Measurements from ENCODE around the gene PSMG3. TPM values are rescaled to one million over a fixed set of nuclear protein-coding genes. Genes with fewer than 3 reads are reported as not detected.
"Not testable (repeated sequence)": the region's sequence is repeated elsewhere in the genome, so short reads cannot be mapped to it uniquely, and the experiment has no call there.

Gene PSMG3
- total RNA-seq, 2 donors from 2014 or later, result 22.8 to 23.6 TPM

GRCh38 chr7:1583241-1583930 lies 13.6 kb upstream of the PSMG3 start:
- H3K9me3 ChIP-seq (ENCODE audit: control insufficient read depth, low read length, poor library complexity, severe bottlenecking); DNase-seq; H3K4me3 Mint-ChIP-seq; ATAC-seq; H3K27me3 Mint-ChIP-seq; H3K36me3 Mint-ChIP-seq (ENCODE audit: low read depth); H3K27ac Mint-ChIP-seq: not testable (repeated sequence)
- peaks cover 11% of the 10 kb centered on the region for H3K4me1 Mint-ChIP-seq

- no peak for ATAC-seq
- Mint-ChIP-seq H3K4me3 (no peak overlapping the region), H3K4me1 (peaks cover 11% of the 10 kb centered on the region), H3K27me3 (no peaks in the 10 kb centered on the region), H3K36me3 (ENCODE audit: low read depth) (peaks cover 5% of the 10 kb centered on the region), H3K27ac (peak overlapping the region; percentile 54)
- H3K9me3 ChIP-seq (ENCODE audit: control insufficient read depth, low read length, poor library complexity, severe bottlenecking), result no peaks in the 10 kb centered on the region
- no peak for DNase-seq
Observed at GRCh38 chr7:1580422-1581030, 10.7 kb upstream of the PSMG3 start.

- H3K27me3 Mint-ChIP-seq, result no peaks in the 10 kb centered on the region
- H3K36me3 Mint-ChIP-seq (ENCODE audit: low read depth), result peaks cover 5% of the 10 kb centered on the region
- peak; percentile 55 to 60 (median 56) for DNase-seq
- peaks cover 11% of the 10 kb centered on the region for H3K4me1 Mint-ChIP-seq
- H3K4me3 Mint-ChIP-seq, result peak overlapping the region; percentile 36
- peak overlapping the region; percentile 54 for H3K27ac Mint-ChIP-seq
- H3K9me3 ChIP-seq (ENCODE audit: control insufficient read depth, low read length, poor library complexity, severe bottlenecking), result no peaks in the 10 kb centered on the region
- peak; percentile 99 for ATAC-seq
Observed at GRCh38 chr7:1579481-1580421, 9.9 kb upstream of the PSMG3 start.

GRCh38 chr7:1578513-1578912 lies 8.7 kb upstream of the PSMG3 start:
- ATAC-seq, result no peak
- Mint-ChIP-seq H3K4me1 (peaks cover 11% of the 10 kb centered on the region), H3K27me3 (no peaks in the 10 kb centered on the region)

GRCh38 chr7:1576521-1577253 lies 6.9 kb upstream of the PSMG3 start:
- Mint-ChIP-seq H3K27ac (no peak overlapping the region), H3K4me1 (peaks cover 15% of the 10 kb centered on the region)
- no peak for ATAC-seq

More at GRCh38 chr7:1578513-1578912, 8.7 kb upstream of the PSMG3 start:
- H3K4me3 Mint-ChIP-seq, result no peak overlapping the region
- no peak overlapping the region for H3K27ac Mint-ChIP-seq
- no peak for DNase-seq
- peaks cover 5% of the 10 kb centered on the region for H3K36me3 Mint-ChIP-seq (ENCODE audit: low read depth)
- no peaks in the 10 kb centered on the region for H3K9me3 ChIP-seq (ENCODE audit: control insufficient read depth, low read length, poor library complexity, severe bottlenecking)

GRCh38 chr7:1575809-1576208 lies 6.0 kb upstream of the PSMG3 start:
- peaks cover 20% of the 10 kb centered on the region for H3K4me1 Mint-ChIP-seq
- no peaks in the 10 kb centered on the region for H3K9me3 ChIP-seq (ENCODE audit: control insufficient read depth, low read length, poor library complexity, severe bottlenecking)
- ATAC-seq, result no peak
- H3K27me3 Mint-ChIP-seq, result no peaks in the 10 kb centered on the region
- no peak overlapping the region for H3K4me3 Mint-ChIP-seq
- no peak for DNase-seq
- peak overlapping the region; percentile 2 for H3K27ac Mint-ChIP-seq
- H3K36me3 Mint-ChIP-seq (ENCODE audit: low read depth), result peaks cover 5% of the 10 kb centered on the region

More at GRCh38 chr7:1576521-1577253, 6.9 kb upstream of the PSMG3 start:
- peaks cover 5% of the 10 kb centered on the region for H3K36me3 Mint-ChIP-seq (ENCODE audit: low read depth)
- H3K4me3 Mint-ChIP-seq, result no peak overlapping the region
- no peaks in the 10 kb centered on the region for H3K27me3 Mint-ChIP-seq
- H3K9me3 ChIP-seq (ENCODE audit: control insufficient read depth, low read length, poor library complexity, severe bottlenecking), result no peaks in the 10 kb centered on the region
- no peak for DNase-seq

GRCh38 chr7:1572111-1572822 lies 2.4 kb upstream of the PSMG3 start:
- H3K27me3 Mint-ChIP-seq, result no peaks in the 10 kb centered on the region
- peak overlapping the region; percentile 78 for H3K27ac Mint-ChIP-seq
- DNase-seq (no peak), ATAC-seq (no peak)
- H3K36me3 Mint-ChIP-seq (ENCODE audit: low read depth), result no peaks in the 10 kb centered on the region
- no peak overlapping the region for H3K4me3 Mint-ChIP-seq
- H3K4me1 Mint-ChIP-seq, result peaks cover 19% of the 10 kb centered on the region
- no peaks in the 10 kb centered on the region for H3K9me3 ChIP-seq (ENCODE audit: control insufficient read depth, low read length, poor library complexity, severe bottlenecking)

- Mint-ChIP-seq H3K4me3 (peak overlapping the region; percentile 90), H3K27ac (peak overlapping the region; percentile 98), H3K27me3 (no peaks in the 10 kb centered on the region), H3K36me3 (ENCODE audit: low read depth) (no peaks in the 10 kb centered on the region), H3K4me1 (peaks cover 19% of the 10 kb centered on the region)
- DNase-seq (peak in 1 of 3 donors; percentile 23), ATAC-seq (peak; percentile 48)
- H3K9me3 ChIP-seq (ENCODE audit: control insufficient read depth, low read length, poor library complexity, severe bottlenecking), result no peaks in the 10 kb centered on the region
Observed at GRCh38 chr7:1569440-1569832, 396 bp downstream of the PSMG3 start.

- Mint-ChIP-seq H3K27me3 (no peaks in the 10 kb centered on the region), H3K4me1 (peaks cover 19% of the 10 kb centered on the region)
- ATAC-seq, result peak; percentile 46
Observed at GRCh38 chr7:1569016-1569415, 816 bp downstream of the PSMG3 start.

GRCh38 chr7:1567896-1568510 lies 1.8 kb downstream of the PSMG3 start:
- peak overlapping the region; percentile 98 for H3K27ac Mint-ChIP-seq
- H3K36me3 Mint-ChIP-seq (ENCODE audit: low read depth), result no peaks in the 10 kb centered on the region
- H3K4me3 Mint-ChIP-seq, result no peak overlapping the region
- ATAC-seq (no peak), DNase-seq (no peak)
- peaks cover 17% of the 10 kb centered on the region for H3K4me1 Mint-ChIP-seq
- H3K27me3 Mint-ChIP-seq, result no peaks in the 10 kb centered on the region
- H3K9me3 ChIP-seq (ENCODE audit: control insufficient read depth, low read length, poor library complexity, severe bottlenecking), result no peaks in the 10 kb centered on the region

More at GRCh38 chr7:1569016-1569415, 816 bp downstream of the PSMG3 start:
- H3K9me3 ChIP-seq (ENCODE audit: control insufficient read depth, low read length, poor library complexity, severe bottlenecking), result no peaks in the 10 kb centered on the region
- Mint-ChIP-seq H3K27ac (peak overlapping the region; percentile 98), H3K4me3 (peak overlapping the region; percentile 90), H3K36me3 (ENCODE audit: low read depth) (no peaks in the 10 kb centered on the region)
- peak in 2 of 3 donors; percentile 27 to 36 for DNase-seq

GRCh38 chr7:1567049-1567771 lies 2.6 kb downstream of the PSMG3 start:
- peaks cover 16% of the 10 kb centered on the region for H3K4me1 Mint-ChIP-seq
- H3K9me3 ChIP-seq (ENCODE audit: control insufficient read depth, low read length, poor library complexity, severe bottlenecking), result no peaks in the 10 kb centered on the region
- H3K27ac Mint-ChIP-seq, result peak overlapping the region; percentile 98
- DNase-seq, result no peak
- H3K4me3 Mint-ChIP-seq, result peak overlapping the region; percentile 39
- ATAC-seq, result no peak
- H3K36me3 Mint-ChIP-seq (ENCODE audit: low read depth), result no peaks in the 10 kb centered on the region
- peaks cover 2% of the 10 kb centered on the region for H3K27me3 Mint-ChIP-seq

All from T-helper 17 cell (primary cell).